Activated T-cell treated with anti-CD3 and anti-CD28 coated beads for 4 hours (primary cell): Measurements from ENCODE around the gene OMA1.

ENCODE experiments used
- DNase-seq: peaks from one replicate; pipeline ENCODE4 v3.0.0-alpha.2; 2020

Gene OMA1

GRCh38 chr1:58457023-58457635 is 89.4 kb downstream of the OMA1 start:
- DNase-seq = no peak

GRCh38 chr1:58456470-58456869 is 90.1 kb downstream of the OMA1 start:
- DNase-seq = no peak

- DNase-seq = no peak
Observed at GRCh38 chr1:58454807-58455206, 91.7 kb downstream of the OMA1 start.

GRCh38 chr1:58454385-58454784 is 92.1 kb downstream of the OMA1 start:
- no peak for DNase-seq

- DNase-seq = no peak
Observed at GRCh38 chr1:58451560-58452191, 94.8 kb downstream of the OMA1 start.

GRCh38 chr1:58447886-58448285 is 98.6 kb downstream of the OMA1 start:
- no peak for DNase-seq

- no peak for DNase-seq
Observed at GRCh38 chr1:58447042-58447441, 99.5 kb downstream of the OMA1 start.

- no peak for DNase-seq
Observed at GRCh38 chr1:58446368-58446767, 100.2 kb downstream of the OMA1 start.

GRCh38 chr1:58443986-58444868 is 102.3 kb downstream of the OMA1 start:
- DNase-seq = no peak

- DNase-seq = no peak
Observed at GRCh38 chr1:58442114-58442513, 104.4 kb downstream of the OMA1 start.

- no peak for DNase-seq
Observed at GRCh38 chr1:58441699-58442098, 104.8 kb downstream of the OMA1 start.

- no peak for DNase-seq
Observed at GRCh38 chr1:58440696-58441095, 105.8 kb downstream of the OMA1 start.

- DNase-seq = no peak
Observed at GRCh38 chr1:58439946-58440345, 106.6 kb downstream of the OMA1 start.

- DNase-seq = no peak
Observed at GRCh38 chr1:58438468-58438867, 108.1 kb downstream of the OMA1 start.

GRCh38 chr1:58437623-58438022 is 108.9 kb downstream of the OMA1 start:
- no peak for DNase-seq

GRCh38 chr1:58436615-58437297 is 109.8 kb downstream of the OMA1 start:
- no peak for DNase-seq

GRCh38 chr1:58435376-58435775 is 111.2 kb downstream of the OMA1 start:
- no peak for DNase-seq

- DNase-seq = no peak
Observed at GRCh38 chr1:58434607-58435006, 111.9 kb downstream of the OMA1 start.

GRCh38 chr1:58434181-58434580 is 112.3 kb downstream of the OMA1 start:
- no peak for DNase-seq

- no peak for DNase-seq
Observed at GRCh38 chr1:58432851-58433668, 113.5 kb downstream of the OMA1 start.

GRCh38 chr1:58431901-58432620 is 114.5 kb downstream of the OMA1 start:
- no peak for DNase-seq
